ENCODE measurements around the gene HPSE2.

Gene HPSE2

GRCh38 chr10:98429320-98430072 lies 806.2 kb downstream of the HPSE2 start:
- TF ChIP-seq TAF1 (IDR thresholded peaks at IDR 0.05; ENCODE audit: borderline replicate concordance, low read depth, low read length): no peak
- no peak for TF ChIP-seq POLR2A (IDR thresholded peaks at IDR 0.05; ENCODE audit: low read depth, low read length)
- TF ChIP-seq POLR2AphosphoS5 (IDR thresholded peaks at IDR 0.05; ENCODE audit: low read depth, low read length): no peak
- DNase-seq (ENCODE audit: insufficient read length) (no peak), FAIRE-seq (no peak)

- DNase-seq (ENCODE audit: insufficient read length) (no peak), FAIRE-seq (no peak)
- TF ChIP-seq POLR2A (IDR thresholded peaks at IDR 0.05; ENCODE audit: low read depth, low read length) (no peak), POLR2AphosphoS5 (IDR thresholded peaks at IDR 0.05; ENCODE audit: low read depth, low read length) (no peak), TAF1 (IDR thresholded peaks at IDR 0.05; ENCODE audit: borderline replicate concordance, low read depth, low read length) (no peak)
Observed at GRCh38 chr10:98427011-98427515, 808.6 kb downstream of the HPSE2 start.

GRCh38 chr10:98425511-98426352 lies 809.9 kb downstream of the HPSE2 start:
- TF ChIP-seq POLR2AphosphoS5 (IDR thresholded peaks at IDR 0.05; ENCODE audit: low read depth, low read length) (no peak), POLR2A (IDR thresholded peaks at IDR 0.05; ENCODE audit: low read depth, low read length) (no peak), TAF1 (IDR thresholded peaks at IDR 0.05; ENCODE audit: borderline replicate concordance, low read depth, low read length) (no peak)
- peak; percentile 83 for FAIRE-seq
- DNase-seq (ENCODE audit: insufficient read length): peak; percentile 69

GRCh38 chr10:98424295-98425254 lies 811.1 kb downstream of the HPSE2 start:
- DNase-seq (ENCODE audit: insufficient read length): no peak
- FAIRE-seq: no peak
- no peak for TF ChIP-seq POLR2AphosphoS5 (IDR thresholded peaks at IDR 0.05; ENCODE audit: low read depth, low read length)
- no peak for TF ChIP-seq POLR2A (IDR thresholded peaks at IDR 0.05; ENCODE audit: low read depth, low read length)
- no peak for TF ChIP-seq TAF1 (IDR thresholded peaks at IDR 0.05; ENCODE audit: borderline replicate concordance, low read depth, low read length)

GRCh38 chr10:98423691-98424120 lies 811.9 kb downstream of the HPSE2 start:
- no peak for FAIRE-seq

GRCh38 chr10:98422182-98422581 lies 813.5 kb downstream of the HPSE2 start:
- DNase-seq (ENCODE audit: insufficient read length): no peak
- FAIRE-seq: no peak
- no peak for TF ChIP-seq POLR2A (IDR thresholded peaks at IDR 0.05; ENCODE audit: low read depth, low read length)
- TF ChIP-seq POLR2AphosphoS5 (IDR thresholded peaks at IDR 0.05; ENCODE audit: low read depth, low read length): no peak
- no peak for TF ChIP-seq TAF1 (IDR thresholded peaks at IDR 0.05; ENCODE audit: borderline replicate concordance, low read depth, low read length)

More at GRCh38 chr10:98423691-98424120, 811.9 kb downstream of the HPSE2 start:
- DNase-seq (ENCODE audit: insufficient read length): no peak
- TF ChIP-seq TAF1 (IDR thresholded peaks at IDR 0.05; ENCODE audit: borderline replicate concordance, low read depth, low read length): no peak
- no peak for TF ChIP-seq POLR2A (IDR thresholded peaks at IDR 0.05; ENCODE audit: low read depth, low read length)
- no peak for TF ChIP-seq POLR2AphosphoS5 (IDR thresholded peaks at IDR 0.05; ENCODE audit: low read depth, low read length)

GRCh38 chr10:98420786-98421185 lies 814.9 kb downstream of the HPSE2 start:
- FAIRE-seq (no peak), DNase-seq (ENCODE audit: insufficient read length) (no peak)
- no peak for TF ChIP-seq TAF1 (IDR thresholded peaks at IDR 0.05; ENCODE audit: borderline replicate concordance, low read depth, low read length)
- no peak for TF ChIP-seq POLR2AphosphoS5 (IDR thresholded peaks at IDR 0.05; ENCODE audit: low read depth, low read length)
- no peak for TF ChIP-seq POLR2A (IDR thresholded peaks at IDR 0.05; ENCODE audit: low read depth, low read length)

GRCh38 chr10:98419469-98420261 lies 816.0 kb downstream of the HPSE2 start:
- no peak for FAIRE-seq
- DNase-seq (ENCODE audit: insufficient read length): no peak
- TF ChIP-seq TAF1 (IDR thresholded peaks at IDR 0.05; ENCODE audit: borderline replicate concordance, low read depth, low read length): no peak

- no peak for DNase-seq (ENCODE audit: insufficient read length)
- TF ChIP-seq POLR2A (IDR thresholded peaks at IDR 0.05; ENCODE audit: low read depth, low read length): no peak
- no peak for TF ChIP-seq POLR2AphosphoS5 (IDR thresholded peaks at IDR 0.05; ENCODE audit: low read depth, low read length)
- no peak for TF ChIP-seq TAF1 (IDR thresholded peaks at IDR 0.05; ENCODE audit: borderline replicate concordance, low read depth, low read length)
- FAIRE-seq: no peak
Observed at GRCh38 chr10:98418665-98419468, 816.8 kb downstream of the HPSE2 start.
